Neural progenitor cell (in vitro differentiated cells): ENCODE measurements around the gene ACSL4. TPM values are rescaled to one million over a fixed set of nuclear protein-coding genes. Genes with fewer than 3 reads are reported as not detected.
"Not testable (repeated sequence)": the region's sequence is repeated elsewhere in the genome, so short reads cannot be mapped to it uniquely, and the experiment has no call there.

ENCODE experiments used
- DNase-seq: peaks from one replicate; pipeline ENCODE4 v3.0.0-alpha.2; 2016; ENCODE audit warnings: low spot score
- H2AFZ ChIP-seq: fragments of 200-600 bp; sonication (generic); replicated peaks from 2 replicates; pipeline ENCODE4 v1.6.1; 2016; ENCODE audit warnings: antibody characterized with exemption
- H3F3A ChIP-seq: fragments of 200-600 bp; sonication (generic); 2 replicates; pipeline ENCODE4 v1.6.1; 2016; ENCODE audit warnings: antibody characterized with exemption, low read depth
- H3K27ac ChIP-seq: fragments of 200-600 bp; sonication (generic); 2 replicates; pipeline ENCODE4 v1.5.1; 2016; ENCODE audit warnings: mild to moderate bottlenecking
- H3K27me3 ChIP-seq: fragments of 200-600 bp; sonication (generic); 2 replicates; pipeline ENCODE4 v1.6.1; 2016; ENCODE audit warnings: mild to moderate bottlenecking, moderate library complexity
- H3K36me3 ChIP-seq: fragments of 200-600 bp; sonication (generic); 2 replicates; pipeline ENCODE4 v1.5.1; 2016
- H3K4me1 ChIP-seq: fragments of 200-600 bp; sonication (generic); 2 replicates; pipeline ENCODE4 v1.6.1; 2016; ENCODE audit warnings: mixed run types
- H3K4me2 ChIP-seq: fragments of 200-600 bp; sonication (generic); 2 replicates; pipeline ENCODE4 v1.6.1; 2016
- H3K4me3 ChIP-seq: fragments of 200-600 bp; sonication (generic); 2 replicates; pipeline ENCODE4 v1.5.1; 2016
- H3K79me2 ChIP-seq: fragments of 200-600 bp; sonication (generic); 2 replicates; pipeline ENCODE4 v1.6.1; 2016; ENCODE audit warnings: low read depth
- H3K9ac ChIP-seq: fragments of 200-600 bp; sonication (generic); 2 replicates; pipeline ENCODE4 v1.6.1; 2016
- H3K9me3 ChIP-seq: fragments of 200-600 bp; sonication (generic); 2 replicates; pipeline ENCODE4 v1.5.1; 2016; ENCODE audit warnings: low read depth
- H4K20me1 ChIP-seq: fragments of 200-600 bp; sonication (generic); 2 replicates; pipeline ENCODE4 v1.6.1; 2016; ENCODE audit warnings: low read depth
- H3K27ac Mint-ChIP-seq: 3 replicates; pipeline ENCODE4 v1.8.0; 2021; ENCODE audit warnings: mixed read lengths
- H3K27me3 Mint-ChIP-seq: 2 replicates; pipeline ENCODE4 v1.8.0; 2022; ENCODE audit warnings: low read depth, mild to moderate bottlenecking, inconsistent platforms, moderate library complexity, mixed read lengths; ENCODE audit not compliant: insufficient read depth
- H3K36me3 Mint-ChIP-seq: 3 replicates; pipeline ENCODE4 v1.8.0; 2021; ENCODE audit warnings: mixed read lengths
- H3K4me1 Mint-ChIP-seq: 3 replicates; pipeline ENCODE4 v1.8.0; 2021; ENCODE audit warnings: mixed read lengths
- H3K4me3 Mint-ChIP-seq: 3 replicates; pipeline ENCODE4 v1.8.0; 2021; ENCODE audit warnings: mild to moderate bottlenecking, moderate library complexity, mixed read lengths
- H3K9me3 Mint-ChIP-seq: 3 replicates; pipeline ENCODE4 v1.8.0; 2020; ENCODE audit warnings: mixed read lengths
- CTCF ChIP-seq: fragments of 200-600 bp; sonication (generic); IDR thresholded peaks from 2 replicates; pipeline ENCODE4 v1.5.1; 2017; ENCODE audit warnings: antibody characterized with exemption, mild to moderate bottlenecking
- EZH2 ChIP-seq: fragments of 200-600 bp; sonication (generic); IDR thresholded peaks from 2 replicates; pipeline ENCODE4 v1.6.1; 2017; ENCODE audit warnings: antibody characterized with exemption, mild to moderate bottlenecking, moderate library complexity
- EZH2phosphoT487 ChIP-seq: fragments of 200-600 bp; sonication (generic); IDR thresholded peaks from 2 replicates; pipeline ENCODE4 v1.6.1; 2017; ENCODE audit warnings: antibody characterized with exemption
- total RNA-seq: library from RNA; depleted of rRNA; stranded (reverse); fragments of >200 nt; gene quantifications from 2 replicates; pipeline ENCODE4 v1.2.3, GENCODE V29; 2015; ENCODE audit warnings: low replicate concordance

ACSL4 gene
- total RNA-seq, 1 donor from 2014 or later, result 87.3 TPM

GRCh38 chrX:109654516-109655109, 78.4 kb downstream of the ACSL4 start:
- no peaks in the 10 kb centered on the region for H3K9me3 ChIP-seq
- H4K20me1 ChIP-seq, result no peaks in the 10 kb centered on the region
- H3K27me3 Mint-ChIP-seq, result no peaks in the 10 kb centered on the region
- no peak overlapping the region for H3K4me3 Mint-ChIP-seq
- H3K27ac Mint-ChIP-seq, result no peak overlapping the region
- H3K9ac ChIP-seq, result no peak overlapping the region
- H3K4me2 ChIP-seq, result no peak overlapping the region
- H3K36me3 Mint-ChIP-seq, result peaks cover 33% of the 10 kb centered on the region
- no peak overlapping the region for H3K27ac ChIP-seq
- no peak overlapping the region for H3K4me3 ChIP-seq
- no peaks in the 10 kb centered on the region for H3K9me3 Mint-ChIP-seq
- H3K4me1 ChIP-seq, result no peaks in the 10 kb centered on the region
- no peak overlapping the region for H2AFZ ChIP-seq
- H3K79me2 ChIP-seq, result no peaks in the 10 kb centered on the region
- DNase-seq, result no peak
- H3K27me3 ChIP-seq, result no peaks in the 10 kb centered on the region
- TF ChIP-seq CTCF, result no peak
- TF ChIP-seq EZH2, result no peak
- no peak for TF ChIP-seq EZH2phosphoT487
- no peaks in the 10 kb centered on the region for H3F3A ChIP-seq
- no peaks in the 10 kb centered on the region for H3K36me3 ChIP-seq
- H3K4me1 Mint-ChIP-seq, result no peaks in the 10 kb centered on the region

- H3K27me3 ChIP-seq, H3K79me2 ChIP-seq, DNase-seq, H3K4me3 Mint-ChIP-seq, H3K4me1 Mint-ChIP-seq, H3K36me3 ChIP-seq, H2AFZ ChIP-seq, H3K4me3 ChIP-seq, H3K4me2 ChIP-seq, H3K27me3 Mint-ChIP-seq, H4K20me1 ChIP-seq, H3K4me1 ChIP-seq, H3K9ac ChIP-seq, H3K9me3 ChIP-seq, H3K27ac ChIP-seq, H3K27ac Mint-ChIP-seq, H3F3A ChIP-seq: not testable (repeated sequence)
- Mint-ChIP-seq H3K36me3 (peaks cover 32% of the 10 kb centered on the region), H3K9me3 (peaks cover 18% of the 10 kb centered on the region)
Measured at GRCh38 chrX:109644671-109645070, 88.4 kb downstream of the ACSL4 start.

GRCh38 chrX:109643687-109644086, 89.4 kb downstream of the ACSL4 start:
- Histone ChIP-seq H3K79me2 (no peaks in the 10 kb centered on the region), H3K4me2 (no peak overlapping the region), H3K27ac (no peak overlapping the region), H3K9ac (no peak overlapping the region), H3K36me3 (no peaks in the 10 kb centered on the region), H3K9me3 (no peaks in the 10 kb centered on the region), H3F3A (no peaks in the 10 kb centered on the region), H3K4me3 (no peak overlapping the region), H4K20me1 (no peaks in the 10 kb centered on the region), H3K27me3 (no peaks in the 10 kb centered on the region), H3K4me1 (no peaks in the 10 kb centered on the region), H2AFZ (no peak overlapping the region)
- Mint-ChIP-seq H3K27ac (no peak overlapping the region), H3K36me3 (peaks cover 33% of the 10 kb centered on the region), H3K27me3 (no peaks in the 10 kb centered on the region), H3K4me3 (no peak overlapping the region), H3K9me3 (peaks cover 15% of the 10 kb centered on the region), H3K4me1 (no peaks in the 10 kb centered on the region)
- DNase-seq, result no peak
- TF ChIP-seq EZH2phosphoT487, result no peak
- no peak for TF ChIP-seq CTCF
- TF ChIP-seq EZH2, result no peak

- no peak for DNase-seq
- Histone ChIP-seq H2AFZ (no peak overlapping the region), H3K9ac (no peak overlapping the region), H3K4me2 (no peak overlapping the region), H3K36me3 (no peaks in the 10 kb centered on the region), H3K27ac (no peak overlapping the region), H3K4me3 (no peak overlapping the region), H3K27me3 (no peaks in the 10 kb centered on the region), H4K20me1 (no peaks in the 10 kb centered on the region), H3F3A (no peaks in the 10 kb centered on the region), H3K79me2 (no peaks in the 10 kb centered on the region), H3K9me3 (no peaks in the 10 kb centered on the region), H3K4me1 (no peaks in the 10 kb centered on the region)
- no peak overlapping the region for H3K4me3 Mint-ChIP-seq
- peaks cover 6% of the 10 kb centered on the region for H3K4me1 Mint-ChIP-seq
- H3K9me3 Mint-ChIP-seq, result peaks cover 2% of the 10 kb centered on the region
- TF ChIP-seq CTCF (no peak), EZH2 (no peak), EZH2phosphoT487 (no peak)
- H3K27me3 Mint-ChIP-seq, result peaks cover 4% of the 10 kb centered on the region
- H3K27ac Mint-ChIP-seq, result no peak overlapping the region
- H3K36me3 Mint-ChIP-seq, result peaks cover 22% of the 10 kb centered on the region
Measured at GRCh38 chrX:109638158-109638557, 94.9 kb downstream of the ACSL4 start.

GRCh38 chrX:109637477-109637876, 95.6 kb downstream of the ACSL4 start:
- H3K4me1 Mint-ChIP-seq, H2AFZ ChIP-seq, H3K36me3 ChIP-seq, DNase-seq, H3K27me3 Mint-ChIP-seq, H3K9me3 Mint-ChIP-seq, H3K27ac ChIP-seq, H4K20me1 ChIP-seq, H3K4me2 ChIP-seq, H3K9ac ChIP-seq, H3K4me3 ChIP-seq, H3K4me3 Mint-ChIP-seq, H3K4me1 ChIP-seq, H3K79me2 ChIP-seq, H3K9me3 ChIP-seq, H3K27me3 ChIP-seq, H3F3A ChIP-seq, H3K27ac Mint-ChIP-seq: not testable (repeated sequence)
- peaks cover 22% of the 10 kb centered on the region for H3K36me3 Mint-ChIP-seq
